ENCODE data around the gene GMCL2. TPM values are rescaled to one million over a fixed set of nuclear protein-coding genes. Genes with fewer than 3 reads are reported as not detected.

The GMCL2 gene
- total RNA-seq, 1 experiment from 2014 or later: not detected

DNA sequence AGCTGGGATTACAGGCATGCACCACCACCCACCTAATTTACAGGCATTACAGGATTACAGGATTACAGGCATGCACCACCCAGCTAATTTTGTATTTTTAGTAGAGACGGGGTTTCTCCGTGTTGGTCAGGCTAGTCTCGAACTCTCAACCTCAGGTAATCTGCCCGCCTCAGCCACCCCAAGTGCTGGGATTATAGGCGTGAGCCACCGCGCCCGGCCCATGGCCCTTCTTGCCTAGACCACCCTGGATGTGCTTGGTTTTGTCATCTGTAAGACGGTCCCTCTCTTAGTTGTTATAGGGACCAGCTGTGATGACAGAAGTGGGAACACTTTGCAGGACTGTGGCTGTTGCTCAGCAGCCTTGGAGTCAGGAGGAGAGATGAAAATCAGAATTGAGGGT lies 49.0 kb upstream of the GMCL2 start:
- DNase-seq (ENCODE audit: low read depth, low spot score) (no peak), ATAC-seq (no peak)
- Histone ChIP-seq H3K4me2 (ENCODE audit: low read length) (no peak overlapping the region), H3K9me3 (ENCODE audit: control insufficient read depth in 1 of 2, insufficient read depth in 1 of 2, low read depth in 1 of 2, low read length in 2 of 2) (no peaks in the 10 kb centered on the region), H3K27me3 (ENCODE audit: insufficient read depth, low read length) (no peaks in the 10 kb centered on the region), H3K9me2 (ENCODE audit: insufficient read depth) (no peaks in the 10 kb centered on the region), H3K27ac (ENCODE audit: low read depth, low read length) (no peak overlapping the region), H3K4me1 (ENCODE audit: control insufficient read depth in 1 of 2, insufficient read depth in 2 of 2, low read length in 2 of 2) (peaks cover 3 to 22% of the 10 kb centered on the region in 2 experiments; a peak in 3 of 4 replicates), H3K36me3 (ENCODE audit: control insufficient read depth in 1 of 2, insufficient read depth in 2 of 2, low read length in 2 of 2) (peaks cover 0 to 3% of the 10 kb centered on the region in 2 experiments; a peak in 1 of 4 replicates), H3K9ac (ENCODE audit: low read length) (no peak overlapping the region), H4K20me1 (ENCODE audit: insufficient read depth) (no peaks in the 10 kb centered on the region), H3K4me3 (replicated peaks in 1 of 2; ENCODE audit: low read depth in 1 of 2, low read length in 2 of 2) (no peak overlapping the region), H3K79me2 (ENCODE audit: insufficient read depth, low read length) (peaks cover 10% of the 10 kb centered on the region), H2AFZ (ENCODE audit: low read depth, low read length, poor library complexity, severe bottlenecking) (no peak overlapping the region)
- POLR2A ChIA-PET: no interaction called here
- intact Hi-C loops (cut with micrococcal nuclease): loop anchor here (5.0 kb wide), 1 partner anchor 316 kb away; no protein-coding TSS in a partner anchor
- RAD21 ChIA-PET (ENCODE audit: low non-redundant PET in 1 of 2, low total read pairs in 2 of 2, uncharacterized antibody in 2 of 2, unreplicated experiment in 2 of 2): no interaction called here
- no peak for TF ChIP-seq POLR2A (IDR thresholded peaks at IDR 0.05; ENCODE audit: borderline replicate concordance, extremely low read depth, insufficient read depth, insufficient read length)
- TF ChIP-seq, protein P1, sequence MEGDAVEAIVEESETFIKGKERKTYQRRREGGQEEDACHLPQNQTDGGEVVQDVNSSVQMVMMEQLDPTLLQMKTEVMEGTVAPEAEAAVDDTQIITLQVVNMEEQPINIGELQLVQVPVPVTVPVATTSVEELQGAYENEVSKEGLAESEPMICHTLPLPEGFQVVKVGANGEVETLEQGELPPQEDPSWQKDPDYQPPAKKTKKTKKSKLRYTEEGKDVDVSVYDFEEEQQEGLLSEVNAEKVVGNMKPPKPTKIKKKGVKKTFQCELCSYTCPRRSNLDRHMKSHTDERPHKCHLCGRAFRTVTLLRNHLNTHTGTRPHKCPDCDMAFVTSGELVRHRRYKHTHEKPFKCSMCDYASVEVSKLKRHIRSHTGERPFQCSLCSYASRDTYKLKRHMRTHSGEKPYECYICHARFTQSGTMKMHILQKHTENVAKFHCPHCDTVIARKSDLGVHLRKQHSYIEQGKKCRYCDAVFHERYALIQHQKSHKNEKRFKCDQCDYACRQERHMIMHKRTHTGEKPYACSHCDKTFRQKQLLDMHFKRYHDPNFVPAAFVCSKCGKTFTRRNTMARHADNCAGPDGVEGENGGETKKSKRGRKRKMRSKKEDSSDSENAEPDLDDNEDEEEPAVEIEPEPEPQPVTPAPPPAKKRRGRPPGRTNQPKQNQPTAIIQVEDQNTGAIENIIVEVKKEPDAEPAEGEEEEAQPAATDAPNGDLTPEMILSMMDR (IDR thresholded peaks at IDR 0.05 in 2 of 3, conservative IDR thresholded peaks at IDR 0.05 in 1 of 3; ENCODE audit: borderline replicate concordance in 1 of 3, insufficient read depth in 1 of 3, low read depth in 2 of 3, low read length in 2 of 3): no peak
- TF ChIP-seq, protein P2, sequence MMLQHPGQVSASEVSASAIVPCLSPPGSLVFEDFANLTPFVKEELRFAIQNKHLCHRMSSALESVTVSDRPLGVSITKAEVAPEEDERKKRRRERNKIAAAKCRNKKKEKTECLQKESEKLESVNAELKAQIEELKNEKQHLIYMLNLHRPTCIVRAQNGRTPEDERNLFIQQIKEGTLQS (IDR thresholded peaks at IDR 0.05): no peak
- TF ChIP-seq, protein P3, sequence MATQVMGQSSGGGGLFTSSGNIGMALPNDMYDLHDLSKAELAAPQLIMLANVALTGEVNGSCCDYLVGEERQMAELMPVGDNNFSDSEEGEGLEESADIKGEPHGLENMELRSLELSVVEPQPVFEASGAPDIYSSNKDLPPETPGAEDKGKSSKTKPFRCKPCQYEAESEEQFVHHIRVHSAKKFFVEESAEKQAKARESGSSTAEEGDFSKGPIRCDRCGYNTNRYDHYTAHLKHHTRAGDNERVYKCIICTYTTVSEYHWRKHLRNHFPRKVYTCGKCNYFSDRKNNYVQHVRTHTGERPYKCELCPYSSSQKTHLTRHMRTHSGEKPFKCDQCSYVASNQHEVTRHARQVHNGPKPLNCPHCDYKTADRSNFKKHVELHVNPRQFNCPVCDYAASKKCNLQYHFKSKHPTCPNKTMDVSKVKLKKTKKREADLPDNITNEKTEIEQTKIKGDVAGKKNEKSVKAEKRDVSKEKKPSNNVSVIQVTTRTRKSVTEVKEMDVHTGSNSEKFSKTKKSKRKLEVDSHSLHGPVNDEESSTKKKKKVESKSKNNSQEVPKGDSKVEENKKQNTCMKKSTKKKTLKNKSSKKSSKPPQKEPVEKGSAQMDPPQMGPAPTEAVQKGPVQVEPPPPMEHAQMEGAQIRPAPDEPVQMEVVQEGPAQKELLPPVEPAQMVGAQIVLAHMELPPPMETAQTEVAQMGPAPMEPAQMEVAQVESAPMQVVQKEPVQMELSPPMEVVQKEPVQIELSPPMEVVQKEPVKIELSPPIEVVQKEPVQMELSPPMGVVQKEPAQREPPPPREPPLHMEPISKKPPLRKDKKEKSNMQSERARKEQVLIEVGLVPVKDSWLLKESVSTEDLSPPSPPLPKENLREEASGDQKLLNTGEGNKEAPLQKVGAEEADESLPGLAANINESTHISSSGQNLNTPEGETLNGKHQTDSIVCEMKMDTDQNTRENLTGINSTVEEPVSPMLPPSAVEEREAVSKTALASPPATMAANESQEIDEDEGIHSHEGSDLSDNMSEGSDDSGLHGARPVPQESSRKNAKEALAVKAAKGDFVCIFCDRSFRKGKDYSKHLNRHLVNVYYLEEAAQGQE (IDR thresholded peaks at IDR 0.05; ENCODE audit: low read depth): no peak
- TF ChIP-seq CEBPB (IDR thresholded peaks at IDR 0.05; ENCODE audit: low read depth): no peak
- no peak for TF ChIP-seq POLR2AphosphoS5 (IDR thresholded peaks at IDR 0.05; ENCODE audit: low read depth, low read length)
- TF ChIP-seq, protein P4, sequence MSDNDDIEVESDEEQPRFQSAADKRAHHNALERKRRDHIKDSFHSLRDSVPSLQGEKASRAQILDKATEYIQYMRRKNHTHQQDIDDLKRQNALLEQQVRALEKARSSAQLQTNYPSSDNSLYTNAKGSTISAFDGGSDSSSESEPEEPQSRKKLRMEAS (IDR thresholded peaks at IDR 0.05): no peak
- no peak for TF ChIP-seq ELF1 (IDR thresholded peaks at IDR 0.05; ENCODE audit: borderline replicate concordance, low read depth)
- no peak for TF ChIP-seq TCF7L2 (IDR thresholded peaks at IDR 0.05; ENCODE audit: borderline replicate concordance, extremely low read depth, insufficient read depth, insufficient read length)
- TF ChIP-seq SRF (IDR thresholded peaks at IDR 0.05; ENCODE audit: low read depth): no peak
- TF ChIP-seq ZFX (IDR thresholded peaks at IDR 0.05): no peak
- TF ChIP-seq SIN3A (IDR thresholded peaks at IDR 0.05; ENCODE audit: low read depth): no peak
- no peak for TF ChIP-seq EGR1 (IDR thresholded peaks at IDR 0.05; ENCODE audit: low read depth)
- TF ChIP-seq ZNF274 (IDR thresholded peaks at IDR 0.05; ENCODE audit: low read depth, low read length): no peak
- CTCF ChIA-PET: interaction anchor here (1.5 kb wide), 1 partner anchor 32 kb away, joined by 6 read pairs; the partner anchor contains the start of gene HNRNPAB
- BruUV-seq (replicated peaks): no TSS peak
